KMS-11 (cell line): Measurements from ENCODE around the gene OGFOD3.

Experiments used
- H2AFZ ChIP-seq: fragments of 200-600 bp; sonication (generic); 2 replicates; pipeline ENCODE4 v1.6.1; 2016; ENCODE audit warnings: antibody characterized with exemption, mixed run types, low read depth
- H3K27ac ChIP-seq: fragments of 200-600 bp; sonication (generic); 2 replicates; pipeline ENCODE4 v1.6.1; 2016; ENCODE audit warnings: mild to moderate bottlenecking, mixed run types
- H3K27me3 ChIP-seq: fragments of 200-600 bp; sonication (generic); 2 replicates; pipeline ENCODE4 v1.6.1; 2017; ENCODE audit warnings: mild to moderate bottlenecking, low read depth, mixed run types, moderate library complexity; ENCODE audit not compliant: insufficient read depth
- H3K36me3 ChIP-seq: fragments of 200-600 bp; sonication (generic); 2 replicates; pipeline ENCODE4 v1.6.1; 2017; ENCODE audit warnings: mild to moderate bottlenecking, mixed run types; ENCODE audit not compliant: insufficient read depth
- H3K4me1 ChIP-seq: fragments of 200-600 bp; sonication (generic); 2 replicates; pipeline ENCODE4 v1.6.1; 2016; ENCODE audit warnings: mild to moderate bottlenecking, low read depth, mixed run types; ENCODE audit not compliant: poor library complexity, severe bottlenecking
- H3K4me2 ChIP-seq: fragments of 200-600 bp; sonication (generic); 2 replicates; pipeline ENCODE4 v1.7.0; 2016; ENCODE audit warnings: mild to moderate bottlenecking, mixed run types
- H3K4me3 ChIP-seq: fragments of 200-600 bp; sonication (generic); IDR thresholded peaks from 2 replicates; pipeline ENCODE4 v1.6.1; 2017; ENCODE audit warnings: low read depth, low read length, mixed read lengths; ENCODE audit not compliant: insufficient read depth
- H3K79me2 ChIP-seq: fragments of 200-600 bp; sonication (generic); 2 replicates; pipeline ENCODE4 v1.6.1; 2016; ENCODE audit warnings: low read depth, mixed run types; ENCODE audit not compliant: insufficient read depth
- H3K9ac ChIP-seq: fragments of 200-600 bp; sonication (generic); 2 replicates; pipeline ENCODE4 v1.6.1; 2016; ENCODE audit warnings: mild to moderate bottlenecking, mixed run types
- H4K20me1 ChIP-seq: fragments of 200-600 bp; sonication (generic); 2 replicates; pipeline ENCODE4 v1.6.1; 2016; ENCODE audit warnings: mild to moderate bottlenecking, mixed run types; ENCODE audit not compliant: insufficient read depth
- TF ChIP-seq, protein P1 (sequence below): fragments of 200-600 bp; sonication (generic); conservative IDR thresholded peaks from 2 replicates; pipeline ENCODE4 v1.6.1; 2017; ENCODE audit warnings: low read depth, mild to moderate bottlenecking, antibody characterized with exemption, low read length, moderate library complexity, mixed read lengths

OGFOD3 gene

DNA sequence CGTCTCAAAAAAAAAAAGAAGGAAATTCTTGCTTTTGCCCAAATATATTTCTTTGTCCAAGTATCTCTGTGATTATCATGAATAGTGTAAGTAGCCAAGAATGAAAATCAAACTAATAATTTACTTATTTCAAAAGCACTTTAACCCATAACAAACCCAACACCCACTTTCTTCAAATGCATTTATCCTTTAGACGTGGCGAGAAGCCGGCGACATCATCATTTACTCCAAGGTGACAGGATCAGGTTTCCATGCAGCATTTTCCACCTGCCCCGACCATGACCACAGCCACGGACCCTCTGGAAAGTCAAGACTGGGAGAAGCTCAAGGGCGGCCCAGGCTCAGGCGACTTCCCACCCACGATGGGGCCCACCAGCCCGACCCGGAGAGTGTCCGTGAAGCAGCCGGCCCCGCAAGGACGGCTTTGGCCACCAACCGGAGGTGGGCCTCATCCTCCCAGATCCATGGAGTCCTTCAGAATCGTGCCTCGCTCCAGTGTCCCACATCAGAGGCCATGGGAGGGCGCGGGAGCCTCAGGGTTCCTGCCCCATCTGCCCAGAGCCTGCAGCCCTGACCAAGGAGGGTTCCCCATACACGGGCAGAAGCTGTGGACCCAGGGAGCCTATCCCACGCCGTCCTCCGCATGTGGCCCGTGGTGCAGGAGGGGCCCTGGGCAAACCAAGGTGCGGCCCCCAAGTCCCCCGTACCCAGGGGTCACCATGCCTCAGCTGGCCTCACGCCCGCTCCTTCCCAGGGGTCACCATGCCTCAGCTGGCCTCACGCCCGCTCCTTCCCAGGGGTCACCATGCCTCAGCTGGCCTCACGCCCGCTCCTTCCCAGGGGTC is 28.1 kb downstream of the OGFOD3 start:
- no peak overlapping the region for H3K27ac ChIP-seq
- H3K79me2 ChIP-seq, result no peaks in the 10 kb centered on the region
- H2AFZ ChIP-seq, result no peak overlapping the region
- no peaks in the 10 kb centered on the region for H4K20me1 ChIP-seq
- no peak overlapping the region for H3K4me3 ChIP-seq
- H3K9ac ChIP-seq, result no peak overlapping the region
- TF ChIP-seq, protein P1, sequence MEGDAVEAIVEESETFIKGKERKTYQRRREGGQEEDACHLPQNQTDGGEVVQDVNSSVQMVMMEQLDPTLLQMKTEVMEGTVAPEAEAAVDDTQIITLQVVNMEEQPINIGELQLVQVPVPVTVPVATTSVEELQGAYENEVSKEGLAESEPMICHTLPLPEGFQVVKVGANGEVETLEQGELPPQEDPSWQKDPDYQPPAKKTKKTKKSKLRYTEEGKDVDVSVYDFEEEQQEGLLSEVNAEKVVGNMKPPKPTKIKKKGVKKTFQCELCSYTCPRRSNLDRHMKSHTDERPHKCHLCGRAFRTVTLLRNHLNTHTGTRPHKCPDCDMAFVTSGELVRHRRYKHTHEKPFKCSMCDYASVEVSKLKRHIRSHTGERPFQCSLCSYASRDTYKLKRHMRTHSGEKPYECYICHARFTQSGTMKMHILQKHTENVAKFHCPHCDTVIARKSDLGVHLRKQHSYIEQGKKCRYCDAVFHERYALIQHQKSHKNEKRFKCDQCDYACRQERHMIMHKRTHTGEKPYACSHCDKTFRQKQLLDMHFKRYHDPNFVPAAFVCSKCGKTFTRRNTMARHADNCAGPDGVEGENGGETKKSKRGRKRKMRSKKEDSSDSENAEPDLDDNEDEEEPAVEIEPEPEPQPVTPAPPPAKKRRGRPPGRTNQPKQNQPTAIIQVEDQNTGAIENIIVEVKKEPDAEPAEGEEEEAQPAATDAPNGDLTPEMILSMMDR, result no peak
- H3K4me2 ChIP-seq, result no peak overlapping the region
- H3K4me1 ChIP-seq, result peaks cover 9% of the 10 kb centered on the region
- H3K27me3 ChIP-seq, result no peaks in the 10 kb centered on the region
- H3K36me3 ChIP-seq, result no peaks in the 10 kb centered on the region; the same call in 1 of the 2 replicates

DNA sequence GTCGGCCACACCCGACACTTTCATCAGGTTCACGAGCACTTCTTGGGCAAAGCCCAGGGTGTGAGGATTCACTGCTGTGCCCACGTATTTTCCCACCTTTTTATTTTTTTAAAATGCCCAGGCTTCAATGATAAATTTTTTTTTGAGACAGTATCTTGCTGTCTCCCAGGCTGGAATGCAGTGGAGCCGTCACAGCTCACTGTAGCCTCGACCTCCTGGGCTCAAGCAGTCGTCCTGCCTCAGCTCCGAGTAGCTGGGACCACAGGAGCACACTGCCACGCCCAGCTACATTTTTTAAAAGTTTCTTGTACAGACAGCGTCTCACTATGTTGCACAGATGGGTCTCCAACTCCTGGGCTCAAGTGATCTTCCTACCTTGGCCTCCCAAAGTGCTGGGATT is 29.0 kb downstream of the OGFOD3 start:
- Histone ChIP-seq H2AFZ (no peak overlapping the region), H3K36me3 (no peaks in the 10 kb centered on the region; the same call in 1 of the 2 replicates), H3K4me1 (peaks cover 17% of the 10 kb centered on the region), H3K27ac (no peak overlapping the region), H3K27me3 (no peaks in the 10 kb centered on the region), H4K20me1 (no peaks in the 10 kb centered on the region), H3K79me2 (no peaks in the 10 kb centered on the region), H3K9ac (no peak overlapping the region), H3K4me3 (no peak overlapping the region), H3K4me2 (no peak overlapping the region)
- TF ChIP-seq, protein P1, result no peak

DNA sequence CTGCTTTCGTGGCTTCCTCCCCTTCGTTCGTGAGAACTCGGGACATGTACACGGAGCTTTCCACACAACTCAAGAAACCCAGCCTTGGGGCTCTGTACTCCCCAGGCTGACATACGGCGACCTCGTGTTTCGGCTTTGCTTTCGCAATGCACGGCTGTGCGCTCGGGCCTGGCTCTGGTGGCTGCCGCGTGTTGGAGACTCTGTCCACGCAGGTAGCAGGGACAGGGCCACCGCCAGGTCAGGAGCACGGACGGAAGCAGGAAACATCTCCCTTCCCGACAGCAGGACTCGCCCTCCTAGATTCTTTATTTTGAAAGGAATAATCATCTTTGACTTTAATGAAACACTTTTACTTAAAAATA is 29.5 kb downstream of the OGFOD3 start:
- Histone ChIP-seq H3K27me3 (no peaks in the 10 kb centered on the region), H3K9ac (no peak overlapping the region), H2AFZ (no peak overlapping the region), H4K20me1 (no peaks in the 10 kb centered on the region), H3K79me2 (no peaks in the 10 kb centered on the region), H3K4me1 (peaks cover 18% of the 10 kb centered on the region), H3K36me3 (no peaks in the 10 kb centered on the region; the same call in 1 of the 2 replicates), H3K4me3 (no peak overlapping the region), H3K4me2 (no peak overlapping the region), H3K27ac (no peak overlapping the region)
- TF ChIP-seq, protein P1, result no peak

DNA sequence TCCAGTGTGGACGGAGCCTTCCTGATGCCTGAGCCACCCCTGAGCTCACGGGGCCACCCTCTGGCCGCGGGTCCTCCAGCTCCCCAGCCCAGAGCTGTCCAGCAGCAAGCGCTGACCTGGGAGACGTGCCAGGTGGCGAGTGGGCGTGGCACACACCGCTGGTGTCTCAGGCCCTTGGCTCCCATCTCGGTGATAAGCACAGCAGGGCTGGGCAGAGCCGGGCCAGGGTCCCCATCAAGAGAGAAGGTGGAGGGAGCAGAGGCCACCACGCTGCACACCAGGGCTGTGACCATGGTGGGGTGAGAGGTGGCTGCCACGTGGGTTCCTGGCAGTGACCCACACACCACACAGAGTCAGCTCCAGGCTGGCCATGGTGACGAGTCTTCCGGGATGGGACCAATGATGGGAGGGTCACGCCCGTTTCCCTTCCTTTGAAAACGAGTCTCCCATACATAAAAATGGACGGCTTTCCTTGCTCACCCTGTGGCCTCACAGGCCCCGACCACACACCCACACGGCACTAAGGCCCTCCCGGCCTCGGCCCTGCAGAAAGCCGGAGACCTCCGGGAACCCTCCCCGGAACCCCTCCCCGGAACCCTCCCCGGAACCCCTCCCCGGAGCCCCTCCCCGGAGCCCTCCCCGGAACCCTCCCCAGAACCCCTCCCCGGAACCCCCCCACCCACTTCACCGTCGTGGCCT is 30.0 kb downstream of the OGFOD3 start:
- Histone ChIP-seq H3K4me2 (no peak overlapping the region), H3K27me3 (no peaks in the 10 kb centered on the region), H3K9ac (no peak overlapping the region), H3K36me3 (no peaks in the 10 kb centered on the region; the same call in 1 of the 2 replicates), H3K27ac (no peak overlapping the region), H2AFZ (no peak overlapping the region), H4K20me1 (no peaks in the 10 kb centered on the region), H3K4me1 (peaks cover 18% of the 10 kb centered on the region), H3K4me3 (no peak overlapping the region), H3K79me2 (no peaks in the 10 kb centered on the region)
- TF ChIP-seq, protein P1, result no peak
